ENCODE measurements around the gene FCAMR. TPM values are rescaled to one million over a fixed set of nuclear protein-coding genes. Genes with fewer than 3 reads are reported as not detected.

Gene FCAMR
- total RNA-seq, 1 donor from 2014 or later, result not detected

GRCh38 chr1:206969090-206969489 is 1.2 kb downstream of the FCAMR start:
- Mint-ChIP-seq H3K27ac (ENCODE audit: unreplicated experiment) (no peak overlapping the region), H3K9me3 (ENCODE audit: unreplicated experiment) (peaks cover 4% of the 10 kb centered on the region), H3K27me3 (ENCODE audit: low read depth, unreplicated experiment) (peaks cover 60% of the 10 kb centered on the region), H3K4me1 (ENCODE audit: low read depth, unreplicated experiment) (peaks cover 6% of the 10 kb centered on the region), H3K4me3 (ENCODE audit: unreplicated experiment) (no peak overlapping the region), H3K36me3 (ENCODE audit: low read depth, unreplicated experiment) (no peaks in the 10 kb centered on the region)
- H3K9ac ChIP-seq (ENCODE audit: low read length), result no peak overlapping the region
- H2AFZ ChIP-seq (ENCODE audit: low read depth, low read length), result no peak overlapping the region
- no peaks in the 10 kb centered on the region for H3K4me1 ChIP-seq (ENCODE audit: insufficient read depth, low read length)
- H3K4me3 ChIP-seq (ENCODE audit: insufficient read depth, low read depth, low read length), result no peak overlapping the region
- FAIRE-seq (no peak), DNase-seq (ENCODE audit: low read depth) (no peak)
- H3K36me3 ChIP-seq (ENCODE audit: insufficient read depth, low read length), result no peaks in the 10 kb centered on the region
- H3K27me3 ChIP-seq (ENCODE audit: insufficient read depth, low read length), result peaks cover 13% of the 10 kb centered on the region
- H3K9me3 ChIP-seq (ENCODE audit: insufficient read depth, low read depth, low read length), result no peaks in the 10 kb centered on the region
- no peaks in the 10 kb centered on the region for H3K79me2 ChIP-seq (ENCODE audit: insufficient read depth, low read length)
- no peak overlapping the region for H3K27ac ChIP-seq (ENCODE audit: low read depth, low read length)
- TF ChIP-seq EZH2 (IDR thresholded peaks at IDR 0.05; ENCODE audit: insufficient read depth, low read length) (no peak), CTCF (IDR thresholded peaks at IDR 0.05; ENCODE audit: insufficient read depth, low read depth, low read length) (no peak)
- no peaks in the 10 kb centered on the region for H4K20me1 ChIP-seq (ENCODE audit: insufficient read depth, low read length)
- H3K4me2 ChIP-seq (ENCODE audit: low read length), result no peak overlapping the region

- peaks cover 4% of the 10 kb centered on the region for H3K9me3 Mint-ChIP-seq (ENCODE audit: unreplicated experiment)
- Histone ChIP-seq H3K27ac (ENCODE audit: low read depth, low read length) (no peak overlapping the region), H3K79me2 (ENCODE audit: insufficient read depth, low read length) (no peaks in the 10 kb centered on the region), H3K9me3 (ENCODE audit: insufficient read depth, low read depth, low read length) (no peaks in the 10 kb centered on the region), H3K4me1 (ENCODE audit: insufficient read depth, low read length) (no peaks in the 10 kb centered on the region), H2AFZ (ENCODE audit: low read depth, low read length) (no peak overlapping the region), H3K27me3 (ENCODE audit: insufficient read depth, low read length) (peaks cover 6% of the 10 kb centered on the region), H4K20me1 (ENCODE audit: insufficient read depth, low read length) (no peaks in the 10 kb centered on the region), H3K9ac (ENCODE audit: low read length) (no peak overlapping the region), H3K36me3 (ENCODE audit: insufficient read depth, low read length) (no peaks in the 10 kb centered on the region), H3K4me2 (ENCODE audit: low read length) (no peak overlapping the region), H3K4me3 (ENCODE audit: insufficient read depth, low read depth, low read length) (no peak overlapping the region)
- no peak overlapping the region for H3K4me3 Mint-ChIP-seq (ENCODE audit: unreplicated experiment)
- DNase-seq (ENCODE audit: low read depth) (peak; percentile 29), FAIRE-seq (no peak)
- no peak overlapping the region for H3K27ac Mint-ChIP-seq (ENCODE audit: unreplicated experiment)
- H3K36me3 Mint-ChIP-seq (ENCODE audit: low read depth, unreplicated experiment), result no peaks in the 10 kb centered on the region
- H3K27me3 Mint-ChIP-seq (ENCODE audit: low read depth, unreplicated experiment), result peaks cover 51% of the 10 kb centered on the region
- TF ChIP-seq EZH2 (IDR thresholded peaks at IDR 0.05; ENCODE audit: insufficient read depth, low read length) (no peak), CTCF (IDR thresholded peaks at IDR 0.05; ENCODE audit: insufficient read depth, low read depth, low read length) (no peak)
- peaks cover 6% of the 10 kb centered on the region for H3K4me1 Mint-ChIP-seq (ENCODE audit: low read depth, unreplicated experiment)
Observed at GRCh38 chr1:206967096-206967849, 3.0 kb downstream of the FCAMR start.

- H3K4me3 Mint-ChIP-seq (ENCODE audit: unreplicated experiment), result no peak overlapping the region
- H3K27ac Mint-ChIP-seq (ENCODE audit: unreplicated experiment), result no peak overlapping the region
- no peaks in the 10 kb centered on the region for H3K4me1 ChIP-seq (ENCODE audit: insufficient read depth, low read length)
- TF ChIP-seq EZH2 (IDR thresholded peaks at IDR 0.05; ENCODE audit: insufficient read depth, low read length), result no peak
- no peak for TF ChIP-seq CTCF (IDR thresholded peaks at IDR 0.05; ENCODE audit: insufficient read depth, low read depth, low read length)
- H3K36me3 Mint-ChIP-seq (ENCODE audit: low read depth, unreplicated experiment), result no peaks in the 10 kb centered on the region
- no peaks in the 10 kb centered on the region for H4K20me1 ChIP-seq (ENCODE audit: insufficient read depth, low read length)
- no peak overlapping the region for H3K9ac ChIP-seq (ENCODE audit: low read length)
- H3K4me2 ChIP-seq (ENCODE audit: low read length), result no peak overlapping the region
- peaks cover 2% of the 10 kb centered on the region for H3K27me3 ChIP-seq (ENCODE audit: insufficient read depth, low read length)
- no peak overlapping the region for H2AFZ ChIP-seq (ENCODE audit: low read depth, low read length)
- no peaks in the 10 kb centered on the region for H3K79me2 ChIP-seq (ENCODE audit: insufficient read depth, low read length)
- H3K9me3 Mint-ChIP-seq (ENCODE audit: unreplicated experiment), result peaks cover 6% of the 10 kb centered on the region
- no peak overlapping the region for H3K27ac ChIP-seq (ENCODE audit: low read depth, low read length)
- FAIRE-seq, result no peak
- H3K9me3 ChIP-seq (ENCODE audit: insufficient read depth, low read depth, low read length), result no peaks in the 10 kb centered on the region
- H3K27me3 Mint-ChIP-seq (ENCODE audit: low read depth, unreplicated experiment), result peaks cover 46% of the 10 kb centered on the region
- peaks cover 6% of the 10 kb centered on the region for H3K4me1 Mint-ChIP-seq (ENCODE audit: low read depth, unreplicated experiment)
- no peaks in the 10 kb centered on the region for H3K36me3 ChIP-seq (ENCODE audit: insufficient read depth, low read length)
- no peak overlapping the region for H3K4me3 ChIP-seq (ENCODE audit: insufficient read depth, low read depth, low read length)
- no peak for DNase-seq (ENCODE audit: low read depth)
Observed at GRCh38 chr1:206965781-206966180, 4.5 kb downstream of the FCAMR start.

Measured in astrocyte (in vitro differentiated cells and primary cell).